HG02588 (cell line): ENCODE measurements around the gene ADARB2.
"Not testable (repeated sequence)": the region's sequence is repeated elsewhere in the genome, so short reads cannot be mapped to it uniquely, and the experiment has no call there.

Experiments
- ATAC-seq: cut with Tn5 transposase; IDR thresholded peaks from one replicate; pipeline ENCODE4 v1.9.1; 2021; ENCODE audit warnings: mild to moderate bottlenecking, moderate library complexity; ENCODE audit not compliant: unreplicated experiment

Gene ADARB2

DNA sequence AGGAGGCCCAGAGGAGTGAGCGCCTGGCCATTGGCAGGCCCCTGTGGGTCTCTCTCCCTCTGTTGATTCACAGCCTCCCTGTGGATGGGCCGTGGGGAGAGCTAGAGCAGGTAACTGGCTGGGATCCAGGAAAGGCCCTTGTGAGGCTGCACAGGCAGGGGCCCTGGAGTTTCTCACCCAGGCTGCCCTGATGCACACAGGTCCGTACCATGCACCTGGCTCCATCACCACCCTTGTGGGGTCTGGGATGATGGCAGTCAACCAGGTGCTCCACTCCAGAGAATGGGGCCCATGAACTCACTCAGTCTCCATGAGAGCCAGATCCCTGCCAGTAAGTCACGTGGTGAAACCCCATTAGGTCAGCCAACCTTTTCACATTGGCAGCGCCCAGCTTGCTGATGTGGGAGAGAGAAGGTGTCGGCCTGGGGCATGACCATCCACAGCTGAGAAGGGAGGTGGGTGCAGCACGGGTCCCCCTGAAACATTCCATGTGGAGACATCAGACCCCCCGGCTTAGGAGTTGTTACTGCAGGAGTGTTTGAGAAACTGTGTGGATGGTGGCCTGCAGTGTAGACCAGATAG, 320.8 kb downstream of the ADARB2 start:
- no peak for ATAC-seq

DNA sequence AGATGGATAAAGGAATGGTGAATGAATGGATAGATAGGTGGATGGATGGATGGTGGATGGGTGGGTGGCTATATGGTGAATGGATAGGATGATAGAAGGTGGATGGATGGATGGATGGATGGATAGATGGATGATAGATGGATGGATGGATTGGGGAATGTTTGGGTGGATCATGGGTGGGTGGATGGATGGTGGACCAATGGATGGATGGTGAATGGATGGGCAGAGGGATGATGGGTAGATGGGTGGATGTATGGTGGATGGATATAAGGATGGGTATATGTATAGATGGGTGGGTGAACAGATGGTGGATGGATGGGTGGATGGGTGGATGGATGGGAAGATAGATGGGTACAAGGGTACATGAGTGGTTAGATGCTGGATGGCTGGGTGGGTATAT, 322.4 kb downstream of the ADARB2 start:
- no peak for ATAC-seq

DNA sequence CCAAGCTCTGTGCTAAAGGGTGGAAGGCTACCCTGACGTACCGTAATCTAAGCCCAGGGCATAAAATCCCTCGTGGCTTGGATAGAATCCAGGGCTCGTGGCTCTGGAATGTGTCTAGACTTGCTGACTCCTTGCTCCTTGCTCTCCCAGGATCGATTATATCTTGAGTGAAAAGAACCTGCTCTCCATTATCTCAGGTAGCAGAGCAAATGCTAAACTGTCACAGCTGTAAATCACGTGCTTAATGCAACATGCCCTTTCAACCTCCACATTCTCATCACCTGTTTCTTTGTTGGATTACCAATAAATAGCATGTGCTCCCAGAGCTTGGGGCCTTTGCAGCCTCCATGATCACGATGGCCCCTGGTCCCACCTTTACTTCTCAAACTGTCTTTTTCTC, 323.0 kb downstream of the ADARB2 start:
- ATAC-seq = not testable (repeated sequence)

DNA sequence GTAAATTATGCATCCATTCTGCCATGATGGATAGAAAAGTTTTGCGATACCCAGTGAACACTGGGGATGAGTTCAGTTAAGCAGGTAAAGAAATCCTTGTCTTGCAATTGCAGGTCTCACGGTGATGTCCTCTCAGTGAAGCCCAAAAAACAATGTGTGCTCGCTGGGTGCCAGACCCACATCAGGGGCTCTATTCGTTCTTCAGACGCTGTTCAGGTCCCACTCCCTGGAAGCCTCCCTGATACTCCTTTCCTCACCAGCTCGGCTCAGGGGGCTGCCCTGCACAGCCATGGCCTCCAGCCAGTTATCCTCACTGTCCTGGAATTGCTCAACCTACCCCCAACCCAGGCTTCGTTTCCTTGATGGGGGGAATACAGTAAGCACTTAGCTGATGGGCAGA, 323.5 kb downstream of the ADARB2 start:
- no peak for ATAC-seq

DNA sequence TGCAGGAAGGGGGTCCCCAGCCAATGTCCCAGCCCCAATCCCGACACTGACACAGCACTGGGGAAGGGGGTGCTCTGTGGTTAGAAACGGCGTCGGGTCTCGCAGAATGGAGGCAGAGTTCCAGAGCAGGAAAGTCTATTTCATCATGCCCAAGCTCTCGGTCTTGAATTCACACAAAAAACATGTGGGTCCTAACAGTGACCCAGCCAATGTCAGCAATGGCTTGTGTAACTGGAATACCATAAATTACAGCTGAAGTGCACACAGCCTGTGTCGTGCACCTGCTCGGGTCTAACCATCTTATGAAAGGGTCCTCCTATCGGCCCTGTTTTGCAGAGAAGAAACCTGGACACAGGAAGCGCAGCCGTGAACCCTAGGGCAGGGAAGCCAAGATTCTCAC, 324.1 kb downstream of the ADARB2 start:
- no peak for ATAC-seq

DNA sequence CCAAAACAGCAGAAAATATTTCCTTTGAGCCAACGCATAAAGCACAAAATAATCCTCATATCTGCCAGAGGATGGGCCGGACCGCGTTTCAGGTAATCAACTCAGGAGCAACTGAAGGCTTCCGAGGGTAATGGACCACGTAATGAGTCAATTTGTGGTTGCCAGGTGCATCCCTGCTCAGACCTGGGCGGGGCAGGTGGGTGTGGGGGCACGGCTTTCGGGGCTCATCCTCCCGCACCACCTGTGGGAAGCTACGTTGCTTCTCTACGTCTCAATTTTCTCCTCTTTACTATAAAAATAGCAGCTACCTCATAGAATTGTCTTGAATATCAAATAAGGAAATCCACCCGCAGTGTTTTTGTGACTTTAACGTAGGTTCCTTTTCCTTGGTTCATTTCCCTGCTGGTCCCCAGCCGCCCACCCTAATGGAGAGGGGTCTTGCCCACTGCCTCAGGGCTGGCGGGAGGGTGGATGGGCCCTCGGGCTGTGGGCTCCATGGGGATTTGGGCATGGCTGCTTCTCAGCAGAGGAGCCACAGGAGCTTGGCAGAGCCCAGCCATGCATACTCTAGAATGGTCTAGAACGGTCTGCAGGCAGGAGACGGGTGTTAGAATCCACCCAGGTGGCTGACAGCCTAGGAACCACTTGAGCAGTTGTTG, 324.7 kb downstream of the ADARB2 start:
- no peak for ATAC-seq

DNA sequence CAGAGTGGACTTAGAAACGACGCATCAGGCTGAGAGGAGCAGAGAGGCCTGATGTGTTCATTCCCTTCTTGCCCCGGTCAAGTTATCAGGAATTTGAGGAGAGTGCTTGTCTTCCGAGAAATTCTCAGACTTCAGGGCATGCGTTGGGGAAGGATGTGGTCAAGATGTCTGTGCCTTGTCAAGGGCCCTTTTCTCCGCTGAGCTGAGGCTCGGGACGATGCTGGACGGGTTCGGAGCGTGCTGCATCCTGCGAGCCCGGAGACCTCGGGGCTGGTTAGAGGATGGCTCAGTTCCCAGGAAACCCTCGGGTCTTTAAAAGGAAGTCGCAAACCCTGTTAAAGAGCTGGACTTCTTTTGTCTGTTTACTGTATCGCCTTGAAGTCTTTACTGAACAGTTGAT, 325.4 kb downstream of the ADARB2 start:
- ATAC-seq = no peak

DNA sequence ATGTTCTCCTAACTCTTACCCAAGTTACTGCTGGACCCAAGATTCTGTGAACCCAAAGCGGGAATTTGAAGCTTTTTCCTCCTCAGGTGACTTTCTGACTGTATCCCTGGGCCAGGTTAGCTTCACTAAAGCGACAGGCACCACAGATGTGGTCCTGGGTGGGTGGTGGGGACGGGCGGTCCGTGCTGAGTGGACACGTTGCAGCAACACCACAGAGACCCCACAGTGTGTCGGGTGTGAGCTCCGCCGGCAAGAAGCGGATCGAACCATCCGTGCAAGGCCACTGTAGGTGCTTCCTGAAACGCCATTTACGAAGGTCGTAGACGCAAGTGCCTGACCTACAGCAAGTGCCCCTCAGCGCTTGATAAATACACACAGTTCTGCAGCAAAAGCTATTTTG, 325.9 kb downstream of the ADARB2 start:
- no peak for ATAC-seq

DNA sequence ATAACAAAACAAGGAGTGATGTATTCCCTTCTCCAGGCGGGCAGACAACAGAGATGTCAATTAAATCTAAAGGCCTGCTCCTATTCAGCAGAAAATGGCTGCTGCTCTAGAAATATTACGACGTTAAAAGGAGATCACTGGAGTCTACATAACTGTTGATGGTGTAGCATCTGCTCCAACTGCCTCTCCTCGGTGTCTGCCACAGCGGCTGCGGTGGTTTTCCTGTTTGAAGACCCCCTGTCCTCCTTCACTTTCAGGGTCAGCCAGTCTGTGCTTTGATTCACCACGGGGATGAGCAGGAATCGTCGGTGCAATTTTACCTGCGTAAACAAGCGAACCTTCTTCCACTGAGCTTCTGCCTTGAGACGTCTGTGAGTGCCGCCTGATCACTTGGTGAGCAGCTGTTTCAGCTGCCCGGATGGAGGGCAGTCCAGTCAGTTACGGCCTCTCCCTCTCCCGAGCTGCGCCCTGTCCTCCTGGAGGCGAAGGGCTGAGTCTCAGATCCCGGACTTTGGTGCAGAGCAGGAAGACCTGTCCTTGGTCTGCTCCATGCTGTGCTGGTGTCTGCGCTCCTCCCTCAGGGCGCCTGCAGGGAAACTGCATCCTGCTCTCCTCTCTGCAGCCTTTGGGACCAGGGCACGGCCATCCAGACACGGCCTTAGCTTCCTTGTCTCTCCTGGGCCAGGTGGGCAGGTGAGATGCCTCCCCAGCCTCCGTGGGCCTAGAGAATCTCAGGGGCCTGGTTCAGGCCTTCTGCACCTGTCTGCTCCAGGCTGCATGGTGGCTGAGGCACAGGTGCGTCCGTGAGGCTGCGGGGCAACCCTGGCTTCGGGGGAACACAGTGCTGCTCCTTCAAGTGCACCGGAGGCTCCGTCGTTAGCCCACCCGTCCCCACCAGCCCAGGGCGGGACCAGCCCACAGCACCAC, 326.6 kb downstream of the ADARB2 start:
- no peak for ATAC-seq

DNA sequence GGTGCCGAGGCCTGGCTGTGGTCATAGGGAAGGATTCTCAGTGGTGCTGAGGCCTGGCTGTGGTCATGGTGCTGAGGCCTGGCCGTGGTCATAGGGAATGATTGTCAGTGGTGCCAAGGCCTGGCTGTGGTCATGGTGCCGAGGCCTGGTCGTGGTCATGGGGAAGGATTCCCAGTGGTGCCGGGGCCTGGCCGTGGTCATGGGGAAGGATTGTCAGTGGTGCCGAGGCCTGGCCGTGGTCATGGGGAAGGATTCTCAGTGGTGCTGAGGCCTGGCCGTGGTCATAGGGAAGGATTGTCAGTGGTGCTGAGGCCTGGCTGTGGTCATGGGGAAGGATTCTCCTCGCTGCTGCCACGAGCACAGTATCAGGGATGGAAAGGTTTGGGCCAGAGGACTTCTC, 327.3 kb downstream of the ADARB2 start:
- ATAC-seq = no peak

DNA sequence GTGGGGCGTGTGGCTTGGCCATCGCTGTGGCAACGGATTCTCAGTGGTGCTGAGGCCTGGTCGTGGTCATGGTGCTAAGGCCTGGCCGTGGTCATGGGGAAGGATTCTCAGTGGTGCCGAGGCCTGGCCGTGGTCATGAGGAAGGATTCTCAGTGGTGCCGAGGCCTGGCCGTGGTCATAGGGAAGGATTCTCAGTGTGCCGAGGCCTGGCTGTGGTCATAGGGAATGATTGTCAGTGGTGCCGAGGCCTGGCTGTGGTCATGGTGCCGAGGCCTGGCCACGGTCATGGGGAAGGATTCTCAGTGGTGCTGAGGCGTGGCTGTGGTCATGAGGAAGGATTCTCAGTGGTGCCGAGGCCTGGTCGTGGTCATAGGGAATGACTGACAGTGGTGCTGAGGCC, 327.9 kb downstream of the ADARB2 start:
- no peak for ATAC-seq

DNA sequence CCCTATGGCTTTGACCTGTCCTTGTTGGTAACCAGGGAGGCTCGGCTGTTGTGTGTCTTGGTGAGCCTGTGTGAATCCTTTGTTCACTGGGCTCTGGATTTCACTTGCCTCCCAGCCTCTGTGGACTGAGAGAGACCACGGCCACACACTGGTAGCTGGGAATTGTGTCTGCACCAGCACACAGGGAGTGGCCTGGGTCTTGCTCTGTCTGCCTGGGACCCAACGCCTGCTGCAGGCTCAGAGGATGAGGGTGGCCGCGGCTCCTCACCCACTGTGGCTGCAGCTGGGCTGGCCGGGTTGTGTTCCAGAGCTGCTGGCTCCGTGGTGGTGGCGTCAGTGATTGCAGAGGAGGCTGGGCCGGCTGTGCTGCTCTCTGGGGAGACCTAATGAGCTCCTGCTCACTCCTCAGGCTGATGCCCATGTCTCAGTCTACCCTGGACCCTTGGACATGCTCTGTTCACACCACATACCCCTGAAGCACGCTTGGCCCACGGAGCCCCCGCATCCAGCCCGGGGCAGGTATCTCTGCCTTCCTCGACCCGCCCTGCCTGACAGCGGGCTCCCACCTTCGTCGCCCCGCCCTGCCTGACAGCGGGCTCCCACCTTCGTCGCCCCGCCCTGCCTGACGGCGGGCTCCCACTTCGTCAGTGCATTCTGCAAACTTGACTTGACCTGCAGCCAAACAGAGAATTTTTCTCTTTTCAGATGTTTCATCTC, 328.5 kb downstream of the ADARB2 start:
- no peak for ATAC-seq

DNA sequence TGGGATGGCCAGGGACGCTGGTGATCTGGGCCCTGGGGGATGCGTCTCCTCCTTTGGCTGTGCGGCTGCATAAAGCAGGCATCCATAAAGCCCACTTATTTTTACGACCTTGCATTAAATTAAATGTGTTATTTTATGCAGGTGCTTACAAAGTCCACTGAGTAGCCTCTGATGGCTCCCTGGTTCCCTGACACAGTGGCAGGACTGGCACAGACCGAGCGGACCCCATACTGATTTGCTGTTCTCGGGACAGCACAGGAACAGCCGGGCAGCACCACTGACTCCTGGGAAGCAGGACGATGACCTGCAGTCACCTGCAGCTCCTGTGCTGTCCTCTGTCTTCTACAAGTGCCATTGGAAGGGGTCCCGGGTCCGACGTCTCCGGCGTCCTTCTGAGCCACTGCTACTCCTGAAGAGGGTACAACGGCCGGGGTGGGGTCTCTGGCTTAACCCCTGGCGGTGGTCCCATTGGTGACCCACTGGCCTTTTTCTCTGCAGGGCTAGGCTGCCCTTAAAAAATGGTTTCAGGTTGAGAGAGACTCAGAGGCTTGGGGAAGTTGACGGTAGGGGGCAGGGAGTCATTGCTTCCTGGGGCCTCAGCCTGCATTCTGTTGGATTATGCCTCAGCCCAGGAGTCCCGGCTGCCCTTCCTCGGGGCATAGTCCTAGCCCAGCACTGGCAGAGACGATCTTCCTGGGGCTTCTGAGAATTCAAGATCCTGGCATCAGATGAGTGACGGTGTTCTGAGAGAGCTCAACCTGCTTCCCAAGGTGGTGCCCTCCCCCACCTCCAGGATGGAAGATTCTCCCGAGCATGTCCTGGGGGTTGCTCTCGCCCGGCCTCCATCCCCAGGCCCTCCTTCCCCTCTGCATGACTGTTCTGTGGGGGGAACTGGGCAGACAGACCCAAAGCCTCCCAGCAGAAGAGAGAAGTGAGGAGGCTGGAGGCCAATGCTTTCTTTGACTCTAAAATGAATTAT, 330.1 kb downstream of the ADARB2 start:
- no peak for ATAC-seq

DNA sequence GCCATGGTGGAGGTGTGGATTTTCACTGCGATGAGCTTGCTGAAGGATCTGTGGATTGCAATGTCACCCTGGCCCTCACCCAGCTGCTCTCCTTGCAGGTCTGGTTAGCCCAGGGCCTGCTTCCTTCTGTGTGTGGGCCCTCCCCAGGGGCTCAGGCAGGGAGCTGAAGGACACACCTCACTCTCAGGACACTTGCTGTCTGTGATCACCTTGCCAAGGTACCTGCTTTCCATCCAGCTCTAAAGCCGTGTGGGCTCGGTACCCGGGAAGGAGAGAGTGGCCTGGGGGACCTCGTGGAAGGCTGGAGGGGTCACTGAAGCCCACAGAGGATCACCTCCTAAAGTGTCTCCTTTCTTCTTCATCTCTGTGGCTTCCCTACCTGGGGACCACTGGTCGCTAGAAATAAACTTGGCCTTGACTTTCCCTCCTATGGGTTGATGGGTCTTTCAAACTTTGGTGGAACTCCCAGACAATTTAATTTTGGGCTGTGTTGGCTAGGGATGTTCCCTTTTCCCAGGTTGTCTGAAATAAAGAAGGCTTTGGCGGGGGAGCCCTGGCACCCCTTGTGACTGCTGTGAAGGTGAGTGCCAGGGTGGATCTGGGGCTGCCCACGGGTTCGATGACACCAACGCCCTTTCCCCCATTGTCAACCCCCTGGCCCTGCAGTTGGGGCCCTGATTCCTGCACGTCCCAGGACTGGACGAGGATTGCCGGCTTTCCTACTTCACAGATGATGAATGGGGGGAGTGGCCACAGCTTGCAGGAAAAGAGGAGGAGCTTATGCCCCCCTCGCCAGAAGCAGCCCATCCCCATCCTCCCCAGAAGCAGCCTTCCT, 331.0 kb downstream of the ADARB2 start:
- no peak for ATAC-seq

DNA sequence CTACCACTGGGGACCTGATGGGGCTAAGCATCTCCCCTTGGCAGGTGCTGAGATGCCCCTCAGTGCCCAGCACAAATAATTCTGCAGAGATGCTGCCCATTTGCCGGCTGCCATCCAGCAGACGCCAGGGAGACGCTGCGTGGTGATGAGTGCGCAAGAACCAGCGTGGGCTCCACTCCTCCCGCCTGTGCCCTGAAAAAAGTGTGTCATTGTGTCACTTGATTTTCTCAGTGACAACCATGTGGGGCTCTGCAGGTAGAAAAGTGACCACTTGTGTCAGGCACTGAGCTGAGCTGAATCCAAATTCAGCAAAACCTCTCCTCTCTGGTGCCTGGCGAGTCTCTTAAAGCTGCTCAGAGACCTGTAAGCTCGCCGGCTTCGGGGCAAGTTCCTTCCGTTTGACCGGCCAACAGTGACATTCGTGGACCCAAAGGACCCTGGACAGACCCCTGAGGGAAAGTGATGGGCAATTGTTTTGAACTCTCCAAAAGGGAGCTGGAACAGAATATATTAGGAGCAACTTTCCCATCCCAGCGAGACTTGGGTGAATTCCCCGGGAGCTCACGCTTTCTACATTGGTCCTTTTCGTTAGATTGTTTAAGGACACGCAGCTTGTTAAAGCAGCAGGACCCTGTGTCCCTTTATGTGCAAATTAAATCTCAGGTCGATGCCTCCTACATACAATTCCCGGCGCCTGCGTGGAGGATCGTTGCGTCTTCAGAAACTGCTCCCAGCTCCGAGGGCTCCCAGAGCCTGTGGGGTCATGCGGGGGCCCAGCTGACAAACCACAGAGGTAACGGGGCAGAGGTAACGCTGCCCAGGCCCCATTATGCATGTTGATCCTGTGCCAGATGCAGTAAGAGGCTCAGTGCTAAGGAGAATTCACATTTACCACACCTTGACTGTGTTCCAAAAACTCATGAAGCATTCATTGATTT, 332.7 kb downstream of the ADARB2 start:
- no peak for ATAC-seq

DNA sequence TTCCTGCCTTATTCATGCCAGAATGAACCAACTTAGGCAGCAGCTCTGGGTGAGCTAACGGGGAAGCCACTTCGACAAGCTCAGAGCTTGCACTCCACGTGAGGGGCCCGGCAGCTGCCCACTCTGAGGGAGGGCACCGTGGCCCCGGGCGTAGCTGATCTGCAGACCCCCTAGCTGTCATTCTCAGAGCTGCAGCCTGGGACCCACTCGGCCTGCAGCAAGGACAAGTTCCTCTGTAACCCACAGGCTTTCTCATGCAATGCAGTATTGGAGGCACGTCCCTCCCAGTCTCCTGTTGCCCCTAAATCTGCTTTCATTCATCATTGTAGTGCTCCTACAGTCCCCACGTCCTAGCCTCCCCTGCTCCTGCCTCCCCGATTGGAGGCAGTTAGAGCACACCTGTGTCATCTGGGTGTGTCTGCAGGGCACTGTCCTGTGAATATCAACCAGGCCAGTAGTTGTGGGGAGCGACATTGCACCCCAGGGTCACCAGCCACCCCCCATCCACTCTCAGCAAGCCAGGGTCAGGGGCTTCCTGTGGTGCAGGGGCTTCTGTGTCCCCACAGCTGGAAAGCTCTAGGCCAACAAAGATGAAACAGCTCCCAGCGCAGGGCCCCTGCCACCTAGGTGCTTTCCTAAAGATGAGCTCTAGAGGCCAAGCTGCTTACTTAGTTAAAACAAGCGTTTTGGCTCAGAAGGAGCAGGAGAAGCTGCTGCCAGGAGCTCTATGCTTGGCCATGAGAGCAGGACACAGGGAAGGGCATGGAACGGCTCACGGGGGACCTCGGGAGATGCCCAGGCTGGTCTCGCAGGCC, 333.6 kb downstream of the ADARB2 start:
- no peak for ATAC-seq

DNA sequence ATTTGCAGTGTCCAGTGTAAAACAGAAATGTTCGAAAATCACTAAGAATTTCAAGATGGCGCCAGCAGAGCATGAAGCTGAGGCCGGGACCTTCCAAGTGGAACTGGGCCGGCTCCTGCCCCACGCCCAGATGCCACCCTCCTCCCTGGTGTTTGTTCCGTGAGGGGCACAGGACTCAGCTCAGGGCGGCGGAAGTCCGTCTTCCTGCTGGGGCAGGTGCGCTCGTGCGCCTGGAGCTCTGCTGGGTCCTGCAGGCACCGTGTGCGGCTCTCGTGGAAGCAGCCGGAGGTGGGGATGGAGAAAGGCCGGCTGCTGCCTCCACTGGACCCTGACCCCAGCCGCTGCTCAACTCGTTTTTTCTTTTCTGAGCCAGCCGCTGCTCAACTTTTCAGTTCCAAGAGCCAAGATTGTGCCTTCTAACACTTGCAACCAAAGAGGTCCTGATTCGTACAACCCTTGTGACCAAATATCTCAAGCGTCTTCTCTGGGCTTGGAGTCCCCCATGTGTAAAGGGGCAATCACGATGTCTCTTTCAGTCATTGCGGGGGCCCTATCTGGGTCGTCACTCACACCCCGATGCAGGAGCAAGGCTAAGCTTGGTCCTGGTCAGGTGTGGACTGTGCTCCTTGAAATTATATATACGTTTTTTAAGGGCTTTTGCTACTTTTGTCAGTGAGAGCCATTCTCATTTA, 334.4 kb downstream of the ADARB2 start:
- ATAC-seq = no peak
